ENCODE measurements around the gene ALX4.

- TF ChIP-seq CTCF (IDR thresholded peaks at IDR 0.05), result no peak
- TF ChIP-seq POLR2A (IDR thresholded peaks at IDR 0.05), result no peak
- TF ChIP-seq EP300 (IDR thresholded peaks at IDR 0.05), result no peak
Observed at GRCh38 chr11:44357711-44358110, 47.8 kb upstream of the ALX4 start.

Measured in gastroesophageal sphincter (tissue), 3 donors.